Upper lobe of left lung (tissue), 6 donors: ENCODE measurements around the gene GIT2. TPM values are rescaled to one million over a fixed set of nuclear protein-coding genes. Genes with fewer than 3 reads are reported as not detected.

Experiments used
- ATAC-seq, 2 donors: fragments of 200-7000 bp; cut with Tn5 transposase; one replicate each; pipeline ENCODE4 v1.9.1; 2022; ENCODE audit warnings: mild to moderate bottlenecking in 2 of 2, moderate library complexity in 2 of 2; ENCODE audit not compliant: low FRiP score in 2 of 2
- DNase-seq, 2 donors: peaks; one replicate each; pipeline ENCODE4 v3.0.0-alpha.2; 2019 to 2020
- H3K27ac ChIP-seq, 4 donors: fragments of 200-600 bp; sonication (generic); one replicate each; pipeline ENCODE4 v1.5.1; 2016 to 2019
- H3K27me3 ChIP-seq, 4 donors: fragments of 200-600 bp; sonication (generic); one replicate each; pipeline ENCODE4 v1.5.1; 2017 to 2019
- H3K36me3 ChIP-seq, 4 donors: fragments of 200-600 bp; sonication (generic); one replicate each; pipeline ENCODE4 v1.5.1; 2016 to 2019
- H3K4me1 ChIP-seq, 4 donors: fragments of 200-600 bp; sonication (generic); one replicate each; pipeline ENCODE4 v1.5.1; 2018 to 2019
- H3K4me3 ChIP-seq, 4 donors: fragments of 200-600 bp; sonication (generic); one replicate each; pipeline ENCODE4 v1.5.1; 2017 to 2019; ENCODE audit warnings: mild to moderate bottlenecking in 2 of 4, moderate library complexity in 1 of 4
- H3K9me3 ChIP-seq, 4 donors: fragments of 200-600 bp; sonication (generic); one replicate each; pipeline ENCODE4 v1.5.1; 2018 to 2019
- CTCF ChIP-seq, 6 experiments: fragments of 450-650 bp in 4 of 6; fragments of 200-600 bp in 2 of 6; sonication (generic) in 2 of 6; IDR thresholded peaks; one replicate each; pipeline ENCODE4 v1.5.1; 2016 to 2019; ENCODE audit warnings: antibody characterized with exemption in 6 of 6
- EP300 ChIP-seq, 4 donors: sonication (generic); formaldehyde crosslinking; IDR thresholded peaks; one replicate each; pipeline ENCODE4 v1.5.1; 2017; ENCODE audit warnings: antibody characterized with exemption in 4 of 4, control low read depth in 2 of 4
- POLR2A ChIP-seq, 4 donors: fragments of 450-650 bp; IDR thresholded peaks; one replicate each; pipeline ENCODE4 v1.5.1; 2016 to 2017; ENCODE audit warnings: antibody characterized with exemption in 4 of 4, mild to moderate bottlenecking in 2 of 4
- POLR2AphosphoS5 ChIP-seq, 2 donors: sonication (generic); formaldehyde crosslinking; IDR thresholded peaks; one replicate each; pipeline ENCODE4 v1.5.1; 2017; ENCODE audit warnings: antibody characterized with exemption in 2 of 2
- WGBS, 2 donors: methylation state at CpG; one replicate each; pipeline ENCODE4 v1.1.5; 2017 to 2018; 5-methylcytosine and 5-hydroxymethylcytosine counted together
- total RNA-seq, 6 donors: library from RNA; depleted of rRNA in 4 of 6; stranded (reverse); fragments of >200 nt in 4 of 6; gene quantifications; one replicate each; pipeline versions ENCODE4 v1.1.0 to v1.2.1, GENCODE V29; 2016 to 2021
- donor health status: DM: no; HTN: no; CAD: no; lungs with moderate emphysema.
- donor health status: DM: no; HTN: yes; CAD: no; lungs with severe emphysema.

GIT2 gene
- total RNA-seq, 6 donors from 2014 or later: 45.1 to 89.1 (median 55.3) TPM

GRCh38 chr12:110005319-110005973 lies 9.3 kb upstream of the GIT2 start:
- TF ChIP-seq POLR2A (IDR thresholded peaks at IDR 0.05): no peak
- no peak for TF ChIP-seq CTCF (IDR thresholded peaks at IDR 0.05)
- no peak for TF ChIP-seq EP300 (IDR thresholded peaks at IDR 0.05)
- no peak for TF ChIP-seq POLR2AphosphoS5 (IDR thresholded peaks at IDR 0.05)
- ATAC-seq: no peak
- H3K36me3 ChIP-seq: peaks cover 0 to 7% (median 0%) of the 10 kb centered on the region in 4 donors
- no peaks in the 10 kb centered on the region for H3K27me3 ChIP-seq
- 88 to 89% methylated on average over 7 of the region's 7 CpGs for WGBS, 2 donors
- H3K9me3 ChIP-seq: no peaks in the 10 kb centered on the region
- no peak overlapping the region for H3K4me3 ChIP-seq
- H3K4me1 ChIP-seq: peaks cover 23 to 48% (median 42%) of the 10 kb centered on the region in 4 donors
- H3K27ac ChIP-seq: peak overlapping the region in 1 of 4 donors; percentile 32
- DNase-seq: no peak

- H3K9me3 ChIP-seq: no peaks in the 10 kb centered on the region
- no peak for DNase-seq
- H3K4me1 ChIP-seq: peaks cover 23 to 54% (median 45%) of the 10 kb centered on the region in 4 donors
- H3K36me3 ChIP-seq: peaks cover 0 to 7% (median 0%) of the 10 kb centered on the region in 4 donors
- no peaks in the 10 kb centered on the region for H3K27me3 ChIP-seq
- TF ChIP-seq CTCF (IDR thresholded peaks at IDR 0.05): no peak
- no peak for TF ChIP-seq POLR2AphosphoS5 (IDR thresholded peaks at IDR 0.05)
- TF ChIP-seq POLR2A (IDR thresholded peaks at IDR 0.05): no peak
- no peak for TF ChIP-seq EP300 (IDR thresholded peaks at IDR 0.05)
- no peak for ATAC-seq
- WGBS, 2 donors: 62 to 71% methylated on average over 4 of the region's 4 CpGs
- H3K4me3 ChIP-seq: no peak overlapping the region
- peak overlapping the region in 1 of 4 donors; percentile 32 for H3K27ac ChIP-seq
These were observed 8.4 kb upstream of the GIT2 start for GRCh38 chr12:110004598-110004997.

GRCh38 chr12:110002676-110003515 lies 6.7 kb upstream of the GIT2 start:
- Histone ChIP-seq H3K9me3 (no peaks in the 10 kb centered on the region), H3K4me3 (no peak overlapping the region), H3K36me3 (peaks cover 0 to 7% (median 0%) of the 10 kb centered on the region in 4 donors), H3K27me3 (no peaks in the 10 kb centered on the region), H3K27ac (peak overlapping the region; percentile 70 to 77 (median 76)), H3K4me1 (peaks cover 29 to 60% (median 49%) of the 10 kb centered on the region in 4 donors)
- ATAC-seq (peak in 1 of 2 donors; percentile 49), DNase-seq (peak in 1 of 2 donors; percentile 34)
- TF ChIP-seq CTCF (IDR thresholded peaks at IDR 0.05) (no peak), EP300 (IDR thresholded peaks at IDR 0.05) (no peak), POLR2AphosphoS5 (IDR thresholded peaks at IDR 0.05) (no peak), POLR2A (IDR thresholded peaks at IDR 0.05) (no peak)
- WGBS, 2 donors: 63 to 68% methylated on average over 8 of the region's 8 CpGs

- WGBS, 2 donors: 77 to 94% methylated on average over 4 of the region's 4 CpGs
These were observed 5.4 kb upstream of the GIT2 start for GRCh38 chr12:110001596-110001995.

More at GRCh38 chr12:110001596-110001995, 5.4 kb upstream of the GIT2 start:
- Histone ChIP-seq H3K27me3 (no peaks in the 10 kb centered on the region), H3K36me3 (peaks cover 0 to 7% (median 0%) of the 10 kb centered on the region in 4 donors), H3K4me1 (peaks cover 30 to 62% (median 50%) of the 10 kb centered on the region in 4 donors), H3K4me3 (no peak overlapping the region), H3K9me3 (no peaks in the 10 kb centered on the region), H3K27ac (peak overlapping the region; percentile 70 to 77 (median 76))
- DNase-seq: no peak
- no peak for ATAC-seq
- TF ChIP-seq EP300 (IDR thresholded peaks at IDR 0.05): no peak
- TF ChIP-seq POLR2AphosphoS5 (IDR thresholded peaks at IDR 0.05): no peak
- TF ChIP-seq POLR2A (IDR thresholded peaks at IDR 0.05): no peak
- no peak for TF ChIP-seq CTCF (IDR thresholded peaks at IDR 0.05)
